ENCODE data around the gene PLXDC1.
"Not testable (repeated sequence)": the region's sequence is repeated elsewhere in the genome, so short reads cannot be mapped to it uniquely, and the experiment has no call there.

PLXDC1 gene

DNA sequence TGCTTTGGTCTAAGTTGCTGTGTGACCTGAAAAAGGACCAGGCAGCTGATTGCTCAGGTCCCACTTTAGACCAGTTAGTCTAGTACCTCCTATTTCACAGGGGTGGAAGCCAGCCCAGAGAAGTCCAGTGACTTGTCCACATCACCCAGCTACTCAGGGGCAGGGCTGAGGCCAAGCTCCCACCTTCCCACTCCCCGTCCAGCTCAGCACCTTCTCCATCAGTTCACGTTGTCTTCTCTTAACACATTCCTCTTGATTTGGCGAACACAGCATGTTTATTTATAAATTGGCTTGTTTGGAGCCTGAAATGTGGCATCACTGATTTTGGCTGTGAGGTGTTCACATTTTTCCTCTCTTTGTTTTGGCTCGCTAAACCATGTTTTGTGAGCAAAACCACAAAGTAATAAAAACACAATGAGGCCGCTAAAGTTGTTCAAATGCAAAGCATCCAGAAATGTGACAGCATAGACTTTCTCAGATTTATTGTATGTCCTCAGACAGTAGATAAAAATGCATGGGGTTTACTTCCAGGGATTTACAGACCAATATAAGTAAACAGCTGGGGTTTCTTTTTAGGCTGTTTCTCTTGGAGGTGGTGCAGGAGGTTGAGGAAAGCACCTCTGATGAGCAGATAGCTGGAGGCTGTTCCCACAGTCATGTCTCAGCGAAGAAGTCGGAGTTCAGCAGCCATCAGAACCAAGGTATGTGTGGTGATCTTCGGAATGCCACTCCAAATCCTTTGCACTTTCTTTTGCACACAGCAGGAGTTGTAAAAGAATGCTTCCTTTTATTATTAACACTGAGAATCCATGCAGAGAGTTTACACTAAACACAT lies 88.4 kb downstream of the PLXDC1 start:
- no peak for DNase-seq (ENCODE audit: low spot score)

DNA sequence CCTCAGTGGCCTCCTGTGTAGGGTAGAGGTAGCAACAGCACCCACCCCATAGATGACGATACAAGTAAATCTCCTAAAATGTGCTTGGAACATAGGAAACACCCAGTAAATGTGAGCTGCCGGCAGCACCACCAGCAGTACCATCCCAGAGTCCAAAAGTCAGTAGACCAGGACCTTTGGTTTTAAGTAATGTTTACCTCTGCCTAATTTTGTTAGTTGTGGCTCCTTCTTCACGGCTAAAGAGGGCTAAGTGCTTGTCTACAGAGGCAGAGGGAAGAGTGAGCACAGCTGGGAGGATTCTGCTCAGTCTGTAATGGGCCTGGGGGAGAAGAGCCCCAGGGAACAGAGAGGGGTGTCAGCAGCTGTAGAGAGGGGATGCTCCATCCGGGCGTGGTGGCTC lies 92.9 kb downstream of the PLXDC1 start:
- no peak for DNase-seq (ENCODE audit: low spot score)

GRCh38 chr17:39057701-39058206 lies 93.7 kb downstream of the PLXDC1 start:
- no peak for DNase-seq (ENCODE audit: low spot score)

DNA sequence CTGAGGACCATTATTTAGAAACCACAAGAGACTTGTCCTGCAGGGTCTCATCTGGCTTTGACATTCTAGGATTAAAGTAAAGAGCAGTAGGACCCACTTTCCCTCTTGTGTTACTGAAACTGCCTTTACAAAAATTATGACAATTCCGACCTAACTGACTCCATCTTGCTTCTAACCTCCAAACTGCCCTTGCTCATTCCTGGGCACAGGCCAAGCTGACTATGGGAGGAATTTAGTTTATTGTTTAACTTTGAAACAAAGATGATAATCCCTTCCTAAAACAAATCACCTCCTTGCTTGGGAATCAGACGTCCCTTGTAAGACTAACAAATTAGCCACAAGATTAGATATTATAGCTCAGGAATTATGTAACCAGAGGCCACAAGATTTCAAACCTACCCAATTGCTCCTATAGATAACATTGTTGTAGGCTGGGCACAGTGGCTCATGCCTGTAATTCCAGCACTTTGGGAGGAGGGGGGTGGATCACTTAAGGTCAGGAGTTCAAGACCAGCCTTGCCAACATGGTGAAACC lies 97.3 kb downstream of the PLXDC1 start:
- DNase-seq (ENCODE audit: low spot score), result no peak

DNA sequence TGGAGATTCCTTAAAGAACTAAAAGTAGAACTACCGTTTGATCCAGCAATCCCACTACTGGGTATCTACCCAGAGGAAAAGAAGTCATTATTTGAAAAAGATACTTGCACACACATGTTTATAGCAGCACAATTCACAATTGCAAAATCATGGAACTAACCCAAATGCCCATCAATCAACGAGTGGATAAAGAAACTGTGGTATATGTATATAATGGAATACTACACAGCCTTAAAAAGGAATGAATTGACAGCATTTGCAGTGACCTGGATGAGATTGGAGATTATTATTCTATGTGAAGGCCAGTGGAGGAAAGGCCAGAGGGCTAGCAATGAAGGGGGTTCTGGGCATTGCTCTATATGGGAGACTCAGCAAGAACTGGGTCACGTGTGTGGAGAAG lies 99.0 kb downstream of the PLXDC1 start:
- not testable (repeated sequence) for DNase-seq (ENCODE audit: low spot score)

GRCh38 chr17:39051001-39051585 lies 100.3 kb downstream of the PLXDC1 start:
- no peak for DNase-seq (ENCODE audit: low spot score)

- no peak for DNase-seq (ENCODE audit: low spot score)
These were observed 105.3 kb downstream of the PLXDC1 start for GRCh38 chr17:39045948-39046679.

- DNase-seq (ENCODE audit: low spot score), result no peak
These were observed 115.4 kb downstream of the PLXDC1 start for GRCh38 chr17:39036009-39036408.

- DNase-seq (ENCODE audit: low spot score), result not testable (repeated sequence)
These were observed 115.9 kb downstream of the PLXDC1 start for GRCh38 chr17:39035578-39035977.

DNA sequence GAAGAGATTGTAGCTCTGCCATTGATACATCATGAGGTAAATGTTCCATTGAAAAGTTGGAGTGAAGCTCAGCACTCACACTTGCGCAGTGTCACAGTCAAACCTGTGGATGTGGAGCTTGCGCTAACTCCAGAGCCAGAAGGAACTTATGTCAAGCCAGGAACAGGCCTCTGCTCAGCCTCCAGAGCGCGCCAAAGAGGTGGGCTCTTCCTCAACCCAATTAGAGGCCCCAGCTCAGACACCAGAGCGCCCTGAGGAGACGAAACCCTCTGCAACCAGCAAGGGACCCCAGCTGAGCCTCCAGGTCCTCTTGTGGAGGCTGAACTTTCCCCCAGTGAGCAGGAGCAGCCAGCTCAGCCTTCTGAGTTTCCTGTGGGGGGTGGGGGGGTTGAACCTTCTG lies 122.7 kb downstream of the PLXDC1 start:
- DNase-seq (ENCODE audit: low spot score), result no peak

- no peak for DNase-seq (ENCODE audit: low spot score)
These were observed 123.9 kb downstream of the PLXDC1 start for GRCh38 chr17:39027455-39028035.

DNA sequence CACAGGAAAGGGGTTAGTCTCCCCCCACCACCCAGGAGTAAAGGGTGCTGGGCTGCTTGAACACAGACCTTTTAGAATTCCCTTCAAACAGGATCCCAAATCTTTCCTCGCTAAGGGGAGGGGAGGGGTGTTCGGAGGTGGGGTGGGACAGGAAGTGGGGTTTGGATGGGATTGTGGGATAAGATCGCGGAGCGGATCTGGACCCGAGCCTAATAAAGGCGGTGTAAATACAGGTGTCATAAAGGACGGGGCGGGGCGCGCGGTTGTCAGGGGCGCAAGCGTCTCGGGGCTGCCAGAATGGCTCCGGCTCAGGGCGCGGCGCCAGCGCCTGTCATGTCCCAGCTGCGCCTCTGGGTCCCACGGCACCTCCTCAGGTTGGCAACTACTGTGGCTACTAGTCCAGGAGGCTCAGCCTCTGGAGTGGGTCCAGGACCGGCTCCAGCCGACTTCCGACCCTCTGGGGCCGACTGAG lies 124.4 kb downstream of the PLXDC1 start:
- peak; percentile 31 for DNase-seq (ENCODE audit: low spot score)

DNA sequence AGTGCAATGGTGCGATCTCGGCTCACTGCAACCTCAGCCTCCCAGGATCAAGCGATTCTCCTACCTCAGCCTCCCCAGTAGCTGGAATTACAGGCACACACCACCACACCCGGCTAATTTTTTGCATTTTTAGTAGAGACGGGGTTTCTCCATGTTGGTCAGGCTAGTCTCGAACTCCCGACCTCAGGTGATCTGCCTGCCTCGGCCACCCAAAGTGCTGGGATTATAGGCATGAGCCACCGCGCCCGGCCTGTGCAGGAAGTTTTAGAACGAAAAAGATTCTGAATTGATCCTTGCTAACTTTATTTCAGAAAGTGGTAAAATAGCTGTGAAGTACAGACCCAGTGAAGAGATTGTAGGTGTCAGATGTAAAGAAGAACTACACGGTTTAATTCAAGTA lies 125.1 kb downstream of the PLXDC1 start:
- DNase-seq (ENCODE audit: low spot score), result not testable (repeated sequence)

DNA sequence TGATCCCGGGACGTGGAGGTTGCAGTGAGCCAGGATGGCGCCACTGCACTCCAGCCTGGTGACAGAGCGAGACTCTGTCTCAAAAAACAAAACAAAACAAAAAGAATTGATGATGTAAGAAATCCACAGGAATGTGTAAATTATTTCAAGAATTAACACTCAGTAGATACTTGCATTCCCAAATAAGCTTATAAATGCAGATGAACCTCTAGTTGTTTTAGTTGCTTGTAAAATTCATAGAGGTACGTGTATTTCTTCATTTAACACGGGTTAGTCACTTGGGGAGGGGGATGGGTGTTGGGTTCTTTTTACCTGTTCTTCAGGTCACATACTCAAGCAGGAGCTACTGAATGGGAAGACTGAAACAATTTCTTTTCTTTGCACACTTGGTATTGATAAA lies 128.5 kb downstream of the PLXDC1 start:
- no peak for DNase-seq (ENCODE audit: low spot score)

DNA sequence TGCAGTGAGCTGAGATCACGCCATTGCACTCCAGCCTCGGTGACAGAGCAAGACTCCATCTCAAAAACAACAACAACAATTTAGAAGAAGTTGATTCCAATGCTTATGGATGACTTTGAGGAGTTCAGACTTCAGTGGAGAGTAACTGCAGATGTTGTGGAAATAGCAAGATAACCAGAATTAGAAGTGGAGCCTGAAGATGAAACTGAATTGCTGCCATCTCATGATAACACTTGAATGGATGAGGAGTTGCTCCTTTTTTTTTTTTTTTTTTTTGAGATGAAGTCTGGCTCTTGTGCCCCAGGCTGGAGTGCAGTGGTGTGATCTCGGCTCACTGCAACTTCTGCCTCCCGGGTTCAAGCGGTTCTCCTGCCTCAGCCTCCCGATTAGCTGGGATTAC lies 131.4 kb downstream of the PLXDC1 start:
- not testable (repeated sequence) for DNase-seq (ENCODE audit: low spot score)

GRCh38 chr17:39018267-39019134 lies 132.9 kb downstream of the PLXDC1 start:
- DNase-seq (ENCODE audit: low spot score), result no peak

DNA sequence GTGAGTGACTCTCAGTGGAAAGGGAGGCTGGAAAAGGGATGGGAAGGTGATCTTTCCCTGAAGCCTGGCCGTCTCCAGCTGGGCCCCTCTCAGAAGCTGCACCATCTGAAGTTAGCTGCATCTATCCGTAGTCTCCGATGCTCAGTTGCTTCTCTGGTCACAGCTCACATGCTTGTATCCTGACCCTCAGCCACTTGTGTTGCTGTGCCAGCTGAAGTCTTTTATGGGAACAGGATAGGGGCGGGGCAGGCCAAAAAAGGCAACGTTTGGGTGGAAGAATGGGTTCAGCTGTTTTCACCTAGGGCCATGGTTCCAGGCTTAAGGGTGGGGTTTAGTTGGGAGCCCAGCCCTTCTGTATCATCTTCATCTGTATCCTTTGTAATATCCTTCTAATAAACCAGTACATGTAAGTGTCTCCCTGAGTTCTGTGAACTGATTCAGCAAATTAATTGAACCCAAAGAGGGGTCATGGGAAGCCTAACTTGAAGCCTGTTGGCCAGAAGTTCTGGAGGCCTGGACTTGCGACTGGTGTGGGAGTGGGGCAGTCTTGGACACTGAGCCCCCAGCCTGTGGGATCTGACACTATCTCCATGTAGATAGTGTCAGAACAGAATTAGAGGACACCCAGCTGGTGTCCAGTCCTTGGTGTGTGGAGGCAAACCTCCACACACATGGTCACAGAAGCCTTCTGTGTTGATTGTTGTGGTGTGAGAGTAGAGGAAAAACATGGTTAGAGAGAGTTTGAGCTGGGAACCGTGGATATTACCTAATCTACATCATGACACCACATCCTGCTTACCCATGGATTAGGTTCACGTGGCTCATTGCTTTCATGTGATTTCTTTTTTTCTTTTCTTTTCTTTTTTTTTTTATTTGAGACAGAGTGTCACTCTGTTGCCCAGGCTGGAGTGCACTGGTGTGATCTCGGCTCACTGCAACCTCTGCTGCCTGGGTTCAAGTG lies 135.0 kb downstream of the PLXDC1 start:
- DNase-seq (ENCODE audit: low spot score), result no peak

DNA sequence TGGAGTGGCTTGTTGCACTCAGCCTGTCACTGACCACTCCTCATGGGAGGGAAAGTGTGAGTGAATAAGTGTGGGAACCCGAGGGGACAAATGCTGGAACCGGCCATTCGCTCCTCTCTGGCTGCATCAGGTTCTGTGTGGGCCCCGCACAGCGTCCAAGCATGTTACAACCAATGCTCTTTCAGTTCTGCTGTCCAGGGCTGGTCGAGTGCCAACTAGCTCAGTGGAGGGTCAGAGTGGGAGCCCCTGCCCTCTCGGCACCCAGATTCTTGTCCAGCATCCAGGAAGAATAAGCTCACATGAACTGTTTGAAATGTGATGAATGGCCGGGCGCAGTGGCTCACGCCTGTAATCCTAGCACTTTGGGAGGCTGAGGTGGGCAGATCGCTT lies 135.9 kb downstream of the PLXDC1 start:
- DNase-seq (ENCODE audit: low spot score), result no peak

- no peak for DNase-seq (ENCODE audit: low spot score)
These were observed 136.5 kb downstream of the PLXDC1 start for GRCh38 chr17:39014795-39015545.
